Calu3 (cell line): ENCODE results near the gene NOC2L. TPM values are rescaled to one million over a fixed set of nuclear protein-coding genes. Genes with fewer than 3 reads are reported as not detected.
A peak's percentile ranks its signal among the peaks of the same experiment; 100 is the strongest.

Experiments
- Bru-seq: library from RNA; stranded (reverse); fragments of 400-500 nt; gene quantifications from one replicate; lab custom pipeline; 2021; lab: Mats Ljungman, UMichigan
- BruChase-seq, 2 experiments: library from RNA; stranded (reverse); fragments of 400-500 nt; gene quantifications; one replicate each; lab custom pipeline; 2021; lab: Mats Ljungman, UMichigan
- BruUV-seq: library from RNA; stranded (reverse); fragments of 400-500 nt; replicated peaks from 2 replicates; lab custom pipeline; 2021; lab: Mats Ljungman, UMichigan
- CTCF ChIA-PET: fragments of 300-600 bp; sonication (Branson Sonifier 250); formaldehyde crosslinking; loops from one replicate; lab custom pipeline; 2022; ENCODE audit warnings: antibody characterized with exemption; lab: Charles Lee
- DNase-seq: peaks from one replicate; pipeline ENCODE4 v3.0.0; 2022
- H3K27ac Mint-ChIP-seq: one replicate; pipeline ENCODE4 v1.8.0; 2022; ENCODE audit warnings: mixed read lengths; ENCODE audit not compliant: unreplicated experiment
- H3K27me3 Mint-ChIP-seq: one replicate; pipeline ENCODE4 v1.8.0; 2022; ENCODE audit warnings: mixed read lengths; ENCODE audit not compliant: unreplicated experiment
- H3K36me3 Mint-ChIP-seq: one replicate; pipeline ENCODE4 v1.8.0; 2022; ENCODE audit warnings: mild to moderate bottlenecking, moderate library complexity, mixed read lengths; ENCODE audit not compliant: insufficient read depth, unreplicated experiment
- H3K4me1 Mint-ChIP-seq: one replicate; pipeline ENCODE4 v1.8.0; 2022; ENCODE audit warnings: mild to moderate bottlenecking, low read depth, mixed read lengths; ENCODE audit not compliant: unreplicated experiment
- H3K4me3 Mint-ChIP-seq: one replicate; pipeline ENCODE4 v1.8.0; 2022; ENCODE audit warnings: mild to moderate bottlenecking, low read depth, moderate library complexity, mixed read lengths; ENCODE audit not compliant: unreplicated experiment
- H3K9me3 Mint-ChIP-seq: one replicate; pipeline ENCODE4 v1.8.0; 2022; ENCODE audit warnings: low read depth, mixed read lengths; ENCODE audit not compliant: unreplicated experiment
- CTCF ChIP-seq: fragments of 200-600 bp; IDR thresholded peaks from one replicate; pipeline ENCODE4 v1.8.0; 2022; ENCODE audit warnings: antibody characterized with exemption; ENCODE audit not compliant: unreplicated experiment
- intact Hi-C: fragments of 100-400 bp; cut with micrococcal nuclease; formaldehyde crosslinking; loops from one replicate; pipeline ENCODE4 v1.10.0; 2022; ENCODE audit not compliant: unreplicated experiment
- long read RNA-seq: library from polyadenylated mRNA; stranded (forward); transcript quantifications from one replicate; pipeline ENCODE4 v2.0.0, GENCODE V29; 2022
- total RNA-seq: library from RNA; stranded (reverse); gene quantifications from 2 replicates; pipeline ENCODE4 v1.2.3, GENCODE V29; 2022

The NOC2L gene
- 98.6 and 107 TPM in 2 replicates for total RNA-seq
- Bru-seq, nascent RNA = percentile 59 among the genes with signal in this experiment
- BruChase-seq, experiment 1, labeled RNA remaining after a 6-hour chase = percentile 84 among the genes with signal in this experiment
- percentile 79 among the genes with signal in this experiment for BruChase-seq, experiment 2, labeled RNA remaining after a 2-hour chase
- long read RNA-seq, transcript NOC2L-201 (19 exons, 2,790 nt) = major isoform, 127 of 283 reads
- long read RNA-seq, transcript NOC2L-202 (2 exons, 878 nt) = minor isoform, 5 of 283 reads
- long read RNA-seq, partial matches to known transcripts = 24 of 283 reads
- long read RNA-seq, other reads (novel, unspliced or antisense) = 127 of 283 reads

GRCh38 chr1:958823-959730, at the start of gene NOC2L:
TSS of gene NOC2L (minus strand) at chr1:959256. CDS start at chr1:959240, 16 bp downstream.
- Mint-ChIP-seq H3K27me3 (no peaks in the 10 kb centered on the region), H3K9me3 (no peaks in the 10 kb centered on the region), H3K4me1 (peaks cover 15% of the 10 kb centered on the region), H3K27ac (peak within 1 kb of the TSS; percentile 47), H3K36me3 (peaks cover 27% of the 10 kb centered on the region), H3K4me3 (peak within 1 kb of the TSS; percentile 85)
- intact Hi-C loops = no loop called here
- CTCF ChIA-PET = interaction anchor here (1.0 kb wide), 1 partner anchor 17 kb away, joined by 3 read pairs; no protein-coding TSS in a partner anchor
- BruUV-seq = TSS peak; percentile 93
- DNase-seq = peak; percentile 91
- no peak for TF ChIP-seq CTCF

GRCh38 chr1:1006305-1007159, 47.5 kb upstream of the NOC2L start:
- BruUV-seq = no TSS peak
- Mint-ChIP-seq H3K4me1 (peaks cover 22% of the 10 kb centered on the region), H3K9me3 (no peaks in the 10 kb centered on the region), H3K4me3 (peak overlapping the region; percentile 49), H3K36me3 (peaks cover 25% of the 10 kb centered on the region), H3K27me3 (no peaks in the 10 kb centered on the region), H3K27ac (peak overlapping the region; percentile 44)
- DNase-seq = peak; percentile 51
- intact Hi-C loops = no loop called here
- no peak for TF ChIP-seq CTCF
- CTCF ChIA-PET = interaction anchor here (0.9 kb wide), 1 partner anchor 58 kb away, joined by 3 read pairs; no protein-coding TSS in a partner anchor

- peaks cover 22% of the 10 kb centered on the region for H3K4me1 Mint-ChIP-seq
- H3K9me3 Mint-ChIP-seq = no peaks in the 10 kb centered on the region
- intact Hi-C loops = no loop called here
- no peak for TF ChIP-seq CTCF
- CTCF ChIA-PET = interaction anchor here (0.9 kb wide), 1 partner anchor 59 kb away, joined by 3 read pairs; no protein-coding TSS in a partner anchor
- no peak for DNase-seq
- H3K27ac Mint-ChIP-seq = peak overlapping the region; percentile 44
- H3K4me3 Mint-ChIP-seq = peak overlapping the region; percentile 49
- peaks cover 32% of the 10 kb centered on the region for H3K36me3 Mint-ChIP-seq
- BruUV-seq = no TSS peak
- H3K27me3 Mint-ChIP-seq = no peaks in the 10 kb centered on the region
Measured at GRCh38 chr1:1005774-1006304, 46.8 kb upstream of the NOC2L start.
